Measurements from ENCODE around the gene MGARP. TPM values are rescaled to one million over a fixed set of nuclear protein-coding genes. Genes with fewer than 3 reads are reported as not detected.

Gene MGARP
- total RNA-seq, 1 experiment from 2014 or later: 0.22 TPM

- CTCF ChIA-PET: interaction anchor here (1.0 to 1.3 kb wide), 2 partner anchors 11 to 21 kb away, joined by 3 read pairs; no protein-coding TSS in a partner anchor
- Histone ChIP-seq H3K79me2 (ENCODE audit: insufficient read depth, low read length) (no peaks in the 10 kb centered on the region), H3K27ac (ENCODE audit: low read depth, low read length) (no peak overlapping the region), H3K4me2 (ENCODE audit: low read length) (no peak overlapping the region), H3K36me3 (ENCODE audit: control insufficient read depth in 1 of 2, insufficient read depth in 2 of 2, low read length in 2 of 2) (no peaks in the 10 kb centered on the region), H2AFZ (ENCODE audit: low read depth, low read length, poor library complexity, severe bottlenecking) (no peak overlapping the region), H3K4me3 (replicated peaks in 1 of 2; ENCODE audit: low read depth in 1 of 2, low read length in 2 of 2) (no peak overlapping the region), H3K9me3 (ENCODE audit: control insufficient read depth in 1 of 2, insufficient read depth in 1 of 2, low read depth in 1 of 2, low read length in 2 of 2) (no peaks in the 10 kb centered on the region), H3K4me1 (ENCODE audit: control insufficient read depth in 1 of 2, insufficient read depth in 2 of 2, low read length in 2 of 2) (no peaks in the 10 kb centered on the region), H3K9ac (ENCODE audit: low read length) (no peak overlapping the region), H4K20me1 (ENCODE audit: insufficient read depth) (no peaks in the 10 kb centered on the region), H3K9me2 (ENCODE audit: insufficient read depth) (no peaks in the 10 kb centered on the region), H3K27me3 (ENCODE audit: insufficient read depth, low read length) (no peaks in the 10 kb centered on the region)
- RAD21 ChIA-PET (ENCODE audit: low non-redundant PET in 1 of 2, low total read pairs in 2 of 2, uncharacterized antibody in 2 of 2, unreplicated experiment in 2 of 2): no interaction called here
- intact Hi-C loops (cut with micrococcal nuclease): no loop called here
- POLR2A ChIA-PET: no interaction called here
- DNase-seq (ENCODE audit: low read depth, low spot score) (no peak), ATAC-seq (no peak)
- no peak for TF ChIP-seq EGR1 (IDR thresholded peaks at IDR 0.05; ENCODE audit: low read depth)
- TF ChIP-seq FOSL1 (IDR thresholded peaks at IDR 0.05; ENCODE audit: low read depth): no peak
- no peak for TF ChIP-seq SP1 (IDR thresholded peaks at IDR 0.05; ENCODE audit: low read depth)
- no peak for TF ChIP-seq POLR2AphosphoS5 (IDR thresholded peaks at IDR 0.05; ENCODE audit: low read depth, low read length)
- TF ChIP-seq CEBPB (IDR thresholded peaks at IDR 0.05; ENCODE audit: low read depth): no peak
- no peak for TF ChIP-seq REST (IDR thresholded peaks at IDR 0.05; ENCODE audit: low read depth)
- no peak for TF ChIP-seq ZFX (IDR thresholded peaks at IDR 0.05)
- TF ChIP-seq ELF1 (IDR thresholded peaks at IDR 0.05; ENCODE audit: borderline replicate concordance, low read depth): no peak
- BruUV-seq (replicated peaks): no TSS peak
Measured at GRCh38 chr4:139275281-139275735, 4.7 kb downstream of the MGARP start.

Measured in HCT116 (cell line).